Left colon (tissue), 2 donors: ENCODE results near the gene RBM12. TPM values are rescaled to one million over a fixed set of nuclear protein-coding genes. Genes with fewer than 3 reads are reported as not detected.
A peak's percentile ranks its signal among the peaks of the same experiment; 100 is the strongest.

Experiments used
- ATAC-seq: fragments of 200-7000 bp; cut with Tn5 transposase; one replicate; pipeline ENCODE4 v1.9.1; 2020; ENCODE audit warnings: mild to moderate bottlenecking, moderate library complexity
- DNase-seq, 2 donors: peaks; one replicate each; pipeline ENCODE4 v3.0.0-alpha.2; 2020
- intact Hi-C, 2 donors: fragments of 100-400 bp; cut with DNase I in 1 of 2; cut with micrococcal nuclease in 1 of 2; formaldehyde crosslinking; loops; one replicate each; pipeline versions ENCODE4 v1.11.2 to v1.14.0; 2022; cut with DNase I, micrococcal nuclease
- total RNA-seq, 2 donors: library from RNA; stranded (reverse); fragmentation: NEBNext Ultra II Directional; extraction: Animal tissue kit (Norgen Biotek cat#: 25700); gene quantifications; one replicate each; pipeline ENCODE4 v1.2.1, GENCODE V29; 2021
- donor health status: DM: no; HTN: no; CAD: no.
- donor health status: DM: yes; HTN: yes; CAD: no.

Gene RBM12
- total RNA-seq, 2 donors from 2014 or later, result 63.5 to 73.0 TPM

DNA sequence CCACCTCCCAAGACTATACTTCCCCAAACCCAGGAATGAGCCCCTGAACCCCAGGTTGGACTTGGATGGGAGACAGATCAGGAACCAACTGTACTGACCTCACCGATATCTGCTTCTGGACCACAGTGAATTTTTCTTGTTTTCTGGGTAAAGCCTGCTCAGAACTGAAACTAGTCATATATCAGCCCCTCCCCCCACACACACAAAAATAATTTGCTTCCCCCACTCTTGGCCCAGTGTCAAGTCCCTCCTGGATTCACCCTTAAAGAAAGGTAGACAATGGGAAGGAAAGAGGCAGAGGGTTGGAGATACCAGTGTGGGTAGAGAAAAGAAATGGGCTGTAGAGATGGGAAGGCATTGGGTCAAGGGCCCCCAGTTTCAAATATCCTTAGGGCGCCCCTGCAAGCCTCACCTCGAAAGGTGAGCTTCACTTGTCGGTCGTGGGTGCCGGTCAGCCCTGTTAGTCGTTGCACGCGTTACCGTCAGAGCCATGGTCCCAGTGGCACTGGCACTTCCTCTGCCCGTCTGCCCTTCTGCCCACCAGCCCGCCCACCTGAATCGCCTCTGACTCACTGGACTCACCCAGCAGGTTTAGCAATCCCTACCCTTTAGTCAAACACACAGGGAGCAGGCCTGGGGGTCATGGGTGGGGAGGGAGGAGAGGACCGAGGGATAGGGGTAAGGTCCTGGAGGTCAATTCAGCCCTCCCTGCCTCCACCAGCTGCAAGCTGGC lies 57.5 kb downstream of the RBM12 start:
- intact Hi-C loops, result no loop called here
- DNase-seq (peak in 1 of 2 donors; percentile 24), ATAC-seq (no peak)

DNA sequence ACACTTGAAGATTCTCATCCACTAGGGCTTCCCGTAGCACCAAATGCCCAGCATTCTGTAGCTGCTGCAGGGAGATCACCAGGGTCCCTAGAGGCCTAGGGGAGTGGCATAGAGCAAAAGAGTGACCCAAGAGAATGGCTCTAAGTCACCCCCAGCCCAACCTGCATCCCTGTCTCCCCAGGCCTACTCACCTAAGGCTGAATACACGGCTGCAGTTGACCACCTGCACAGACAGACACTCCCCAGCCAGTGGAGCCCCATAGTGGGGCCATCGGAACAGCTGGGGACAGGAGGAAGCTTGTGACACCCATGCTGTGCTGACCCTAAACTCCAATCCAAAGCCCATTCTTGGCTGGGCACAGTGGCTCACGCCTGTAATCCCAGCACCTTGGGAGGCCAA lies 58.6 kb downstream of the RBM12 start:
- intact Hi-C loops, result no loop called here
- ATAC-seq, result no peak
- DNase-seq, result peak in 1 of 2 donors; percentile 16

DNA sequence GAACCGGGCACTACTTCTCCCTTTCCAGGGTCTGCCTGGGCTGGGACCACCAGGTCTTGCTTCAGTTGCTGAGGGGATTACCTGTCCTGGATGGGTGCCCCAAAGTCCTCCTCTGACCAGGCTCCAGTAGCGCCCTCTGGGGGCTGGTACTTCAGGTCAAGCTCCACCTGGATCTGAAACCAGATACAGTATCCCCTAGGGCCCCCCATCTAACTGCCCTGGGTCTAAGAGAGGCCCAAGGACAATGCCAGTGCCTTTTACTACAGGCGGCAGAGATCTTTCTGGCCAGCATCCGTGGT lies 60.3 kb downstream of the RBM12 start:
- ATAC-seq, result peak; percentile 33
- DNase-seq, result peak; percentile 28 to 77
- intact Hi-C loops, result no loop called here

DNA sequence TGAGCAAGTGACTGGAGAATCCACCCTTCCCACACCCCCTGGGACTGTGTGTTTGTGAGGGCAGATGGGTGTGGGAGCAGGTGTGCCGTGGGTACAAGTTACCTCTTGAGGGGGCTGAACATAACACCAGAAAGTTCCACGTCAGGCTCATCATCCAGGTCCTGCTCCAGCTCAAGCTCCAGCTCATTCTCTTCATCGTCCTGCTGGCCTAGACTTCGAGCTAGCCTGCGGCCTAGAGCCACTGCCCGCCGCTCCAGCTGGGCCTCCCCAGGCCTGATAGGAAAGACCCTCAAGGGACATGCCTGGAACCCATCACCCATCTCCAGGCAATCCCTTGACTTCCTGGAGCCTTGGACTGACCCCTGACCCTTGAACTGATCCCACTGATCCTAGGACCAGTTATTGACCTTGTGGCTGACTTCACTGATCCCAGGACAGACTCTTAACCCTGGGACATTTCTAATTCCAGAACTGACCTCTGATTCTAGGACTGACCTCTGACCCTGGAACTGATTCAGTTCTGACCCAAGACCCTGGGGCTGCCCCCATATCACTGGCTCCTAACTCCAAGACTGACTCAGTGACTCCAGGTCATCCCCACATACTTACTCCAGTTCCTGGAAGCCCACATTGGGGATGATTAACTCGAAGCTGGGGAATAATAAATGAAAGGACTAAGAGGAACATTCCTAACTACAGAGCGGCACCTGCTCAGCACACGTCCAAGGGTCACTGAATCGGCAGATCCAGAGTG lies 60.8 kb downstream of the RBM12 start:
- peak in 1 of 2 donors; percentile 10 for DNase-seq
- no peak for ATAC-seq
- intact Hi-C loops, result no loop called here

DNA sequence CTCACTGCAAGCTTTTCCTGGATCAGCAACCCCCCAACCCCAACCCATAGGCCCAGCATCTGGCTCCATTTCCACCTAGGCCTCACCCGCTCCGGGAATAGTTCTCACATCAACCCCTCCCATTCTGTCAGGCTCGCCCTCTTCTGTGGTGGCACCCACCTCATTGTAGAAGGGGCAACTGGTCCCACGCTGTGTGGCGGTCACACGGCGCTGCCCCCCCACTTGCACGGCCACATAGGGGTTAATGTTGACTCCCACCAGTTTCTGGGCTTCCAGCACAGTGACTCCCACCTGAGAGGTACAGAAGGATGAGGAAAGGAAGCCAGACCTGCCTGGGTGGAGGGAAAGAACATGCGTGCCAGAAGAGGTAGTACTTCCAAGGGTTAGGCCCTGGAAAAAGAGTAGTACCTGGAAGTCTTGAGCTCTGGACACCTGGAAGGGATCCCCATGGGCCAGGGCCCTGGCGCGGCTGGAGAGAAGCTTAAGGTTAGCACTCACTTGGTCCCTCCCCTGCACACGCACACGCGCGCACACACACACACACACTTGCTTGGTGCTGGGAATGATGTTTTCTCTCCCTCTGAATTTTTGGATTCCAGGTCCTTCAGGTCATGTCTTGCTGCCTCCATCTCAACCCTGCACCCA lies 61.7 kb downstream of the RBM12 start:
- intact Hi-C loops, result no loop called here
- DNase-seq (peak in 1 of 2 donors; percentile 25), ATAC-seq (no peak)

DNA sequence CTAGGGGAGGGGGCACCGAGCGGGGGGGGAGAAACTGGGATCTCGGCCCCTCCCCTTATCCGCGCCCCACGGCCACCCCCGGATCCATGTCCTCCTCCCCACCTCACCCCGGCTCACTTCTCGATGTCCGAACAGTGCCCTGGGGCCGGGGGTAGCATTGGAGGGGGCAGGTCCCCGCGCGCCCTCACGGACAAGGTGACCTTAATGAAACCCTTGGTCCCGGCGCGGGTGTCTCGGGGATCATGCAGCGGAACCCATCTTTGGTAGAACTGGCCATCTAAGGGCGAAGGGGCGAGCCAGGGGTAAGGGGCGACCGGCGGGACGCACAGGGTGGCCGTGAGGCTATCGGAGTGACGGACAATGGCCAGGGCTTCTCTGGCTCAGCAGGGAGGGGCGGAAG lies 62.7 kb downstream of the RBM12 start:
- intact Hi-C loops, result no loop called here
- no peak for ATAC-seq
- DNase-seq, result peak in 1 of 2 donors; percentile 22

DNA sequence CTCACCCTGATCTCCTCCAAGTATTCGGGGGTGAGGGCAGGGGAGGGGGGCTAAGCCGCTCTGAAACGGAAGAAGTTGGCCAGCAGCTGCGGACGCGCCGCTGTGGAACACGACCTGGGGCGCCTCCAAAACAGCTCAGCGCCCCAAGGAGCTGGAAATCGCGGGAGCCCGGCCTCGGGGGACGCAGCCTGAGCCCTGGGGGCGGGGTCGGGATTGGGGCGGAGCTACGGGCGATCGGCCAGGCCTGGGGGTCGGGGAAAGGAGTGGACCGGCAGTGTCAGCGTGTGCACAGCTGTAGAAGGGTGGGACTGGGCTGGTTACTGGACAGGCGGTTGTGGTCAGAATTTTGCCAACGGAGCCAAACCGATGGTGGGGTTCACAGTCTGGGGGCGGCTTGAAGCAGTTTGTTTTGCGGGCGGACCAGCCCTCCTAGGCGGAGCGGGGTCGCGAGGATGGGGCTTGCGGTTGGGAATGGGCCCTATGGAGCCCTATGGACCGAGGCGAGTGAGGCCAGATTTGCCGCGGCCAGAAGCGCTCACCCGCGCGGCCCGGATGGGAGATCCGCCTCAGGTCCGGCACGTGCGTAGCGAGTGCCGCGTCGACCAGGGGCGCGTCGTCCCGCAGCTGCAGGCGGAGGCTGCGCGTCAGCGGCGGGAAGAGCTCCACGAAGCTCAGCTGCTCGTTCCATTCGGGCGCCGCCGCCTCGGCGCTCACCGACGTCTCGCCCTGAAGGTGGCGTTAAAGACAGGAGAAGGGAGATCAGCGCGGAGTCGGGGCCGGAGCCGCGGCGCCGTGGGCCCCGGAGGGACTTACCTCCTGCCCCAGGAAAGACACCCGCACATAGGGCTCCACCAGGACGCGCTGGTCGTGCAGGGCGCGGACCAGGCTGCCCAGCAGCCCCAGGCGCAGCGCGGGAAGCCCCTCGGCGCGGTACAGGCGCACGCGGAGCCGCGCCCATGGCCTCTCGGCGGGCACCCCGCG lies 63.4 kb downstream of the RBM12 start:
- intact Hi-C loops, result no loop called here
- ATAC-seq, result peak; percentile 87

DNA sequence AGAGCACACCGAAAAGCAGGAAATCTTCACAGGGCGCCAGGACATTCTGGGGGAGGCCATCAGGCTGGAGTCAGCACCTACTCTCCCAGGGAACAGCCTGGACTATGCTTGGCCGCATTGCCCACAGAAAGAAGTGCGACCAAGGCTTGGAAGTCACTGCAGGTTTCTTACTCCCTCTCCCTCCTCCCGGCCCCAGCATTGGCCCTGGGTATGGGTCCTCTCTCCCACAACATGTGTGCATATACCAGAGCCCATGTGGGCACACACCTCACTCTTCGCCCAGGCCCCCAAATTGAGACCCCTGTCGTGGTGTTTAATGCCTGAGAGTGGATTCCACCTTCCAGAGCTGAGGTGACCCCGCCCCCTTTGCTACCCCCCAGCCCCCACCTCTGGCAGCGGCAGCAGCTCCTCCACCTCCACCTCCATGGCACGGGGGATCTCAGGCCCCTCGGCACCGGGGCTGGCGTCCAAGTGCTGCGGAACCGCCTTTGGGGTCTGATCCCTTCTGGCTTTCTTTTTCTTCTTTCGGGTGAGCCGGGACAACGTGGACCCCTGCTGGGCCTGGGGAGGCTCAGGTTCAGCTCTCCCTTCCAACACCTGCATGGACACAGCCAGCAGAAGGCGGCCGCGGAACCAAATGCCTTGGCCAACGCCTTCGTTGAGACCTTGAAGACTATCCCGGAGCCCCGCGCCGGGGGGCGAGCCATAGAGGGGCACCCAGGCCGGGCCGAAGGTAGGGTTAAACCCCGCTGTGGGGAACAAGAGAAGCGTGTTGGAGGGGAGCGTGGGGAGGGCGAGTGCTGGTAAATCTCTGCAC lies 64.3 kb downstream of the RBM12 start:
- no peak for DNase-seq
- no peak for ATAC-seq
- intact Hi-C loops, result no loop called here

More for the DNA sequence above, 63.4 kb downstream of the RBM12 start:
- peak; percentile 75 to 84 for DNase-seq

DNA sequence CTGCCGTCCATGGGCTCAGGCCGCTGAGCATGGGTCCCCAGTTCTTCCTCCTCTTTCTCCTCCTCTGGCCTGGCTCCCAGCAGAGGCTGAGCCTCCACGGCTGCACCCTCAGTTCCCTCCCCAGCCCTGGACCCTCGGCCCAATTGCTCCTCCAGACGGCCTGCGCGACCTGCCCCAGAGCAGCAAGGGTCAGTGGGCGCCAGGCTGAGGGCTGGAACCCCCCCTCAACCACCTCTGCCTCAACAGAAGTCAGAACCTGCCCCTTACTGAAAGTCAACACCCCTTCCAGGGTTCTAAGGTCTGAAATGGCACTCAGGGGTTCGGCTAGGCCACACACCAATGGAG lies 65.0 kb downstream of the RBM12 start:
- intact Hi-C loops, result no loop called here
- DNase-seq (no peak), ATAC-seq (no peak)

Other genes with a start within 250 kb of the RBM12 start
- gene GDF5, start 226.7 kb downstream of the RBM12 start, total RNA-seq, result under 1 TPM in 1 of 2 donors, not detected in 1; 0.47 TPM
- gene CEP250, start 209.3 kb downstream of the RBM12 start, total RNA-seq, result 10 to 100 TPM; 22.5 to 23.2 TPM
- gene C20orf173, start 135.2 kb downstream of the RBM12 start, total RNA-seq, result not detected
- gene ERGIC3, start 122.8 kb downstream of the RBM12 start, total RNA-seq, result 100 to 1,000 TPM; 262 to 278 TPM
- gene SPAG4, start 49.1 kb downstream of the RBM12 start, total RNA-seq, result 1 to 10 TPM; 3.2 to 5.8 TPM
- gene CPNE1, start within 50 bp of the RBM12 start, total RNA-seq, result 100 to 1,000 TPM; 108 to 126 TPM
- 10 to 100 TPM; 31.5 to 39.0 TPM for gene NFS1, start 34.5 kb upstream of the RBM12 start, total RNA-seq
- gene ROMO1, start 34.5 kb upstream of the RBM12 start, total RNA-seq, result 100 to 1,000 TPM; 148 to 151 TPM
- gene RBM39, start 77.4 kb upstream of the RBM12 start, total RNA-seq, result 100 to 1,000 TPM; 221 to 232 TPM
- 10 to 100 TPM; 21.9 to 25.4 TPM for gene PHF20, start 107.1 kb upstream of the RBM12 start, total RNA-seq